Neuron (in vitro differentiated cells): ENCODE data around the gene INPP5B.
"Not testable (repeated sequence)": the region's sequence is repeated elsewhere in the genome, so short reads cannot be mapped to it uniquely, and the experiment has no call there.

ENCODE experiments used
- H2AFZ ChIP-seq: one replicate; pipeline ENCODE4 v1.6.1; 2013; ENCODE audit warnings: low read depth, mild to moderate bottlenecking, inconsistent platforms, low read length, moderate library complexity
- H3K27me3 ChIP-seq: one replicate; pipeline ENCODE4 v1.6.1; 2013; ENCODE audit warnings: low read length; ENCODE audit not compliant: insufficient read depth
- H3K36me3 ChIP-seq: one replicate; pipeline ENCODE4 v1.6.1; 2013; ENCODE audit warnings: low read length; ENCODE audit not compliant: insufficient read depth
- H3K4me1 ChIP-seq: one replicate; pipeline ENCODE4 v1.6.1; 2013; ENCODE audit warnings: low read length; ENCODE audit not compliant: insufficient read depth
- H3K4me3 ChIP-seq: 2 replicates; pipeline ENCODE4 v1.5.1; 2013; ENCODE audit warnings: mild to moderate bottlenecking, low read length, moderate library complexity
- H3K9me3 ChIP-seq: one replicate; pipeline ENCODE4 v1.6.1; 2013; ENCODE audit warnings: low read length

The INPP5B gene

DNA sequence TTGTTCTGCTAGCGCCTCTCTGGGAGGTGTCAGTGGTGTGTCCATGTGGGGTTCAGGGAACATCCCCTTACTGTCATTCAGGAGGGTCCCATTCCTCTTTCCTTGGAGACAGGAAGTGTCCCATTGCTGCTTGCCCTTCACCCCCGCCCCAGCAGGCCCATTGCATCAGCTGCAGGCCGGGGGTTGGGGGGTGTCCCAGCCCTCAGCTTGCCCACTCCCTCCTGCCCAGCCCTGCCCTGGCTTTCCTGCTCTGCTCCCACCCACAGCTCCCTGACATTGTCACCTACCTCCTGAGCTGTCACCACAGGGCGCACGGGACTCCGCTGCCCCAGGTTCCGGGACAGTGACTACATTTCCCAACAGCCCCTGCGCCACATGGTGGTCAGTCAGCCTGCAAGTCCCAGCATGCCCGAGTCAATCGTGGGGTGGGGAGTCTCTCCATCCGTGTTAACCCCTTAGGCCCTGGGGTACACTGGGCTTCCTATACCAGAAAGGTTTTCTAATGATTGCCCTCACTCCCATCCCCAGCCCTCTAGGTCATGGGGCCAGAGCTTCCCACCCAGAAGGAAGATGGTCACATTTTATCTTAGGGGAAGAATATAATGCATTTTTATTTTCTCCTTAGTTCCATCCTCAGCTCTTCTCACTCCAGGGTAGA, at the start of gene INPP5B:
INPP5B (minus strand) TSS at position 351 of the 658 bp plus-strand sequence. CDS start 745 bp downstream, outside the sequence.
- Histone ChIP-seq H3K4me3 (peak within 1 kb of the TSS; percentile 76), H3K4me1 (peaks cover 6% of the 10 kb centered on the region), H2AFZ (peak within 1 kb of the TSS; percentile 74), H3K9me3 (no peaks in the 10 kb centered on the region), H3K27me3 (no peaks in the 10 kb centered on the region), H3K36me3 (peaks cover 3% of the 10 kb centered on the region)

DNA sequence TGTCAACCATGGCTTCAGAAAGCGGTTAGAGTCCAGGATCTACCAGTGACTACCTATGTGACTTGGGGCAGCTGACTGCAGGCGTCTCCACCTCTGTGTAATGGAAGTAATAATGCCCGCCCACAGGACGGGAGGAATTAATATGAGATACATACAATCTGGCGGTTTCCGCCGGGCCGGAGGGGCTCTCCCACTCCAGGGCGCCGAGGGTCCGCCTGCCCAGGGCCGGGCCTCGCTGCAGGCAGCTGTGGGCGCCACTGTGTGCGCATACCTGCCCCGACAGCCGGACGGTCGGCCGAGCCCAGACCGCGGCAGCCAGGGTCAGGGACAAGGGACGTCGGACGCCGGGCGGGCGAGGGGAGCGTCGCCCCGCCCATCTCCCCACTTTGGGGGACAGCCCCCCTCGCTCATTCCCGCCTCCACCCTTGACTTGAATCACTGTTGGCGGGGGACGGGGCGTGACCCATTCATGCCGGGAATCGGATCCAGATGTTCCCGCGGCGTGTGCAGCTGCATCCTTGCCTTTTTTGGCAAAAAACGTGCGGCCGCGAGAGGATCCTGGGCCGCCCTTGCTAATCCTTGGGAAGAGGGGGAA, 49.0 kb upstream of the INPP5B start:
- H2AFZ ChIP-seq = no peak overlapping the region
- H3K4me1 ChIP-seq = peaks cover 18% of the 10 kb centered on the region
- H3K36me3 ChIP-seq = no peaks in the 10 kb centered on the region
- H3K4me3 ChIP-seq = no peak overlapping the region
- H3K9me3 ChIP-seq = no peaks in the 10 kb centered on the region
- H3K27me3 ChIP-seq = no peaks in the 10 kb centered on the region

DNA sequence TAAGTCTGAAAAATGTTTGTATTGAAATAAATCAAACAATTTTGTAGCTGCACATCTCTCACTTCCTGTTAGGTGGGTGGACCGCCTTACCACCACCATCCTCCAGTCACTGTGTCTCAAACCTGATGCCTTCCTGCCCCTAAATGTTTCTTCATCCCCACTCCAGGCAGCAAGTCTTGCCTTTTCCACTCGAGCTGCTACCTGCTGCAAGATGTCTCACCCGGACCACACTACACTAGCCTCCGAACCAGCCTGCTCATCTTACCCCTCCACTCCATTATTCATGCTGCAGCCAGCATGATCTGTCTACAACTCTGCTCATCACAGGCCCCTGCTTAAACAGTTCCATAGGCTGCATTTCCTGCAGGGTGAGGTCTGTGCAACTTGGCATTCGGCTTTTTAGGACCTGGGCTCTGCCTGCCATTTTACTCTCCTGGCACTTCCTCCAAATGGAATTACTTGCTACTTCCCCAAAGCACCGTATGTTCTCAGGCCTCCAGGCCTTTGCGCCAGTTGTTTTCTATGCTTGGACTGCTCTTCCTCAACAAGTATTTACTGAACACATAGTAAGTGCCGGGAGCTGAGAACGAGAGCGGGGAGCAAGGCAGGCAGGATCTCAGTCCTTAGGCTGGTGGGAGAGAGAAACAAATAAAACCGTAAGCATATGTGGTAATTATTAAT, 48.2 kb upstream of the INPP5B start:
- no peaks in the 10 kb centered on the region for H3K9me3 ChIP-seq
- H3K27me3 ChIP-seq = no peaks in the 10 kb centered on the region
- H3K36me3 ChIP-seq = no peaks in the 10 kb centered on the region
- H3K4me3 ChIP-seq = no peak overlapping the region
- peaks cover 14% of the 10 kb centered on the region for H3K4me1 ChIP-seq
- no peak overlapping the region for H2AFZ ChIP-seq

DNA sequence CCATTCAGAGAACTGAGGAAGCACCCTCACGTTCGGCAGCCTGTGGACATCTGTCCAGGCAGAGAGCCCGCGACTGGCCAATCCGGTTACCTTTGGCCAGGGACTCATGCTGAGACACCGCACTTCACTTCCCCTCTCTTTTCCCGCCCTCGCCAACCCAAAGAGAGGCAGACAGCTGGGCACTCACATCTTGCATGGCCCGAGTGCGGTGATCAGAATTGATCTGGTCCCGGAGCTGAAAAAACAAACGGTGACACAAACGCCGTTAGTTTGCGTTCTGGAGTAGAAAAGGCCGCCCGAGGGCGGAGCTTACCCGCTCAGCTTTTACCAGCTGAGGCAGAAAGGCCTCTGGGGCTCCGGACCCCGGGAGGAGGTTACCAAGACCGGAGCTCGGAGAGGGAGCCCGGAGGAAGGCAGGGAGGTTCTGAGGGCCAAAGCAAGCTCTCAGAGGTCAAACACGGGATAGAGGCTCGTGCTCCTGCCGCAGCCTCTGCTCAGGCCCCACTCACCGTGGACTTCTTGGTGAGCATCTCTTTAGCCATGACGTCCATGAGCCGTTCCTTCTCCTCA, 42.6 kb upstream of the INPP5B start:
- H3K36me3 ChIP-seq = peaks cover 29% of the 10 kb centered on the region
- H3K9me3 ChIP-seq = no peaks in the 10 kb centered on the region
- peak overlapping the region; percentile 88 for H3K4me3 ChIP-seq
- peaks cover 10% of the 10 kb centered on the region for H3K4me1 ChIP-seq
- H2AFZ ChIP-seq = peak overlapping the region; percentile 8
- H3K27me3 ChIP-seq = no peaks in the 10 kb centered on the region

DNA sequence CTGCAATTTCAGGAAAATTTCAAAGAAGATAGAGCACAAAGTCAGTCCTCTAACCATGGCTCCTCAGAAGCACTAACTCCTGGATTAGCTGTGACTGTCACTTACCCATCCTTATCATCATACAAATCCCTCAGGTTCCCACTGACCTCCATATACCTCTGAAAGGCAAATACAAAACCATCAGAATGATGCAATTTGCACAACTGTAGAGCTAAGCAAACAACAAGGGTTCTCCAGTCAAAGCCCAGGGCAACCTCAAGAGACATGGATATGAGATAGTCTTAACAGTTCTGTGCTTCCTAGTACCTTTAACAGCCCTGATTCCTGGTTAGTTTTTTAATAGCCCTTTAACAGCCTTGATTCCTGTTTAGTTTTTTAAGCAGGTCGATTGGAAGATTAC, 40.8 kb upstream of the INPP5B start:
- peaks cover 10% of the 10 kb centered on the region for H3K4me1 ChIP-seq
- H3K27me3 ChIP-seq = no peaks in the 10 kb centered on the region
- H3K36me3 ChIP-seq = peaks cover 42% of the 10 kb centered on the region
- H2AFZ ChIP-seq = no peak overlapping the region
- H3K9me3 ChIP-seq = no peaks in the 10 kb centered on the region
- H3K4me3 ChIP-seq = no peak overlapping the region

DNA sequence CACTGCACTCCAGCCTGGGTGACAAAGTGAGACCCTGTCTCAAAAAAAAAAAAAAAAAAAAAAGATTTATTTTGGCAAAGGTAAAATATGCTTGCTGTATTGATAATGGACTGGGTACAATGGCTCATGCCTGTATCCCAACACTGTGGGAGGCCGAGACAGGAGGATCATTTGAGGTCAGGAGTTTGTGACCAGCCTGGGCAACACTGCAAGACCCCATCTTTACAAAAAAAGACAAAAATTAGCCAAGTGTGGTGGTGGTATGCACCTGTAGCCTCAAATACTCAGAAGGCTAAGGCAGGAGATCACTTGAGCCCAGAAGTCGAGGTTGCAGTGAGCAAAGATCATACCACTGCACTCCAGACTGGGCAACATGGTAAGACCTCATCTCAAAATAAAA, 36.7 kb upstream of the INPP5B start:
- Histone ChIP-seq H3K9me3 (no peaks in the 10 kb centered on the region), H3K4me3 (no peak overlapping the region), H3K36me3 (peaks cover 81% of the 10 kb centered on the region), H2AFZ (no peak overlapping the region), H3K27me3 (no peaks in the 10 kb centered on the region), H3K4me1 (peaks cover 4% of the 10 kb centered on the region)

DNA sequence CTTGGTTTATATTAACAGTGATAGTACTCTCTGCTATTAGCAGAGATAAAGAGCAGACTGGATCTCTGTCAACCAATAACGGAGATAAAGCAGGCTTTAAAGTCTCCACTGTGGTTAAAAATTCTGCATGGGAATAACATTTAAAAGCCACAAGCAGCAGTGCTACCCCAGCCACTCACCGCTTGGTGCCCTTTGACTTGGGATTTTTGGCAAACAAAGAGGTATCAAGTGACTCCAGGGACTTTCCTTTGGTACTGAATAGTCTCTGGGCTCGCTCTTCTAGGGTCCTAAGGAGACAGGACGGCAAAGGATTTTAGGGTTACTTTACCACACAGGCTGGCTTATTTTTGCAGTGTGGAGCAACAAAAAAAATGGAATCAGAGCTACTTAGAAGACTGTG, 31.7 kb upstream of the INPP5B start:
- H3K36me3 ChIP-seq = peaks cover 83% of the 10 kb centered on the region
- H3K9me3 ChIP-seq = no peaks in the 10 kb centered on the region
- H3K4me3 ChIP-seq = no peak overlapping the region
- no peak overlapping the region for H2AFZ ChIP-seq
- no peaks in the 10 kb centered on the region for H3K27me3 ChIP-seq
- no peaks in the 10 kb centered on the region for H3K4me1 ChIP-seq

DNA sequence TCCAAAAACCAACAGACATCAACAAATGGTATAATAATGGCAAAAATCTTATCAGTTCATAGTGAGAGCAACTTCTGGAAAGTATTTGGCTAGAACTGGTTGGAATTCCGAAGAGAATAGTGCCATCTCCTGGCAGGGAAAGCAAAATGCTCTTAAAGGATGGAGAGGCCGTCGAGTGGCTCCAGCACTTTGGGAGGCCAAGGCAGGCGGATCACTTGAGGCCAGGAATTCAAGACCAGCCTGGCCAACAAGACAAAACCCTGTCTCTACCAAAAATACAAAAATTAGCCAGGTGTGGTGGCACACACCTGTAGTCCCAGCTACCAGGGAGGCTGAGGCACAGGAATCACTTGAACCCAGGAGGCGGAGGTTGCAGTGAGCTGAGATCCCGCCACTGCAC, 28.2 kb upstream of the INPP5B start:
- H3K4me3 ChIP-seq, H3K9me3 ChIP-seq, H3K27me3 ChIP-seq, H3K4me1 ChIP-seq, H2AFZ ChIP-seq: not testable (repeated sequence)
- H3K36me3 ChIP-seq = peaks cover 55% of the 10 kb centered on the region

DNA sequence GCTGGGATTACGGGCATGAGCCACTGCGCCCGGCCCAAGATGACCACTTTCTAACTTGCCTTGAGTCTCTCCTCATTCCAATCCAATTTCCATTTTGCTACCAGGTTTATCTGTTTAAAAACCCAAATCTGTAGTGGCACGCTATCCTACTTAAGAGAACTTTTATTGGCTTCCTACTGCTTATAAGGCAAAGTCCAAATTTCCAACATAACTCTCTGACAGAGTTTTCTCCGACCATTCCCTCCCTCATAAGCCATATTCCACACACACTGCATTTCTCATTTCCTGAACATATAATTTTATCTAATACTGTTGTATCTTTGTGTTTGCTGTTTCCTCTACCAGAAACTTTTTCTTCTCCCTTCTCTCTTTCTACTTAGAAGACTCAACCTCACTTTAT, 27.7 kb upstream of the INPP5B start:
- Histone ChIP-seq H3K36me3 (peaks cover 56% of the 10 kb centered on the region), H3K27me3 (no peaks in the 10 kb centered on the region), H3K9me3 (no peaks in the 10 kb centered on the region), H2AFZ (no peak overlapping the region), H3K4me3 (no peak overlapping the region), H3K4me1 (no peaks in the 10 kb centered on the region)

DNA sequence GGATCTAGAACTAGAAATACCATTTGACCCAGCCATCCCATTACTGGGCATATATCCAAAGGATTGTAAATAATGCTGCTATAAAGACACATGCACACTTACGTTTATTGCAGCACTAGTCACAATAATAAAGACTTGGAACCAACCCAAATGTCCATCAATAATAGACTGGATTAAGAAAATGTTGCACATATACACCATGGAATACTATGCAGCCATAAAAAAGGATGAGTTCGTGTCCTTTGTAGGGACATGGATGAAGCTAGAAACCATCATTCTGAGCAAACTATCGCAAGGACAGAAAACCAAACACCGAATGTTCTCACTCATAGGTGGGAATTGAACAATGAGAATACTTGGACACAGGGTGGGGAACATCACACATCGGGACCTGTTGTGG, 26.8 kb upstream of the INPP5B start:
- peaks cover 56% of the 10 kb centered on the region for H3K36me3 ChIP-seq
- not testable (repeated sequence) for H2AFZ ChIP-seq, H3K9me3 ChIP-seq, H3K4me3 ChIP-seq, H3K27me3 ChIP-seq, H3K4me1 ChIP-seq

DNA sequence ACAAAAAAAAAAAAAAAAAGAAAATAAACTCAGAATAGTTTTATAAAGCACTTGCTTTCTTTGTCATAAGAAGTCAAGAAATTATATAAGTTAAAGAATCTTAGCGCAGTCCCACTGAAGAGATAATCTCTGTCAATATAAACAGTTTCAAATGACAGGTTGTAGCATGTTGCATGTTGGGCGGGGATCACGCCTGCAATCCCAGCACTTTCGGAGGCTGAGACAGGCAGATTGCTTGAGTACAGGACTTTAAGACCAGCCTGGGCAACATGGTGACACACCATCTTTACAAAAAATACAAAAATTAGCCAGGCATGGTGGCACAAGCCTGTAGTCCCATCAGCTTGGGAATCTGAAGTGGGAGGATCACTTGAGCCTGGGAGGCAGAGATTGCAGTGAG, 18.4 kb upstream of the INPP5B start:
- Histone ChIP-seq H3K9me3 (no peaks in the 10 kb centered on the region), H2AFZ (no peak overlapping the region), H3K4me1 (no peaks in the 10 kb centered on the region), H3K36me3 (peaks cover 50% of the 10 kb centered on the region), H3K27me3 (no peaks in the 10 kb centered on the region), H3K4me3 (no peak overlapping the region)

DNA sequence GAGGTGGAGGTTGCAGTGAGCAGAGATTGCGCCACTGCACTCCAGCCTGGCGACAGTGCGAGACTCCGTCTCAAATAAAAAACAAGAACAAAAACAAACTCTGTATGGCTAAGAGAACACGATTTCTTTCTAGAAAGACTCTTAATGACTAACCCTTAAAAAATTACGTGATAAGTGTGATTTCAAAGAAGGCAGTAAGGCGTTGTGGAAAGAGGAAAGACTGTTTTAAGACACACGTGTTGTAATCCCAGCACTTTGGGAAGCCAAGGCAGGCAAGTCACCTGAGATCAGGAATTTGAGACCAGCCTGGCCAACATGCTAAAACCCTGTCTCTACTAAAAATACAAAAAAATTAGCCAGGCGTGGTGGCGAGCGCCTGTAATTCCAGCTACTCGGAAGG, 17.3 kb upstream of the INPP5B start:
- not testable (repeated sequence) for H3K9me3 ChIP-seq, H3K4me1 ChIP-seq, H3K4me3 ChIP-seq, H2AFZ ChIP-seq, H3K27me3 ChIP-seq
- H3K36me3 ChIP-seq = peaks cover 52% of the 10 kb centered on the region

DNA sequence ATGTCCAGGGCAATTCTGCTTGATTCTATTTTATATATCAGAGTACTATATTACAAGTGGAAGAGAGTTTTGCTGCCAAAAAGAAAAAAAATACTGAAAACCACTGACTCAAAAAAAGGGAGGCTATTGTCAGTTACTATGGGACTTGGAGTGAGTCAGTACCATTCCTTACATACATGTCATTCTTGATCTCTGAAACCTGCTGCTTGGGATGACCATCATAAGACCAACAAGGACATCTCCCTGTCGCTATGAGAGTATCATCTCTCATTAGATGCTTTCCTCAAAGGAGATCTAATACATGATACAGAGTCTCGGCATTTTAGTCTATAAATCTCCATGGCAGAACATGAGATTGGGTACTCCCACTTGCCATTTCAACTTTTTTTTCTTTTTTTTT, 11.8 kb upstream of the INPP5B start:
- Histone ChIP-seq H3K27me3 (no peaks in the 10 kb centered on the region), H3K9me3 (no peaks in the 10 kb centered on the region), H3K36me3 (peaks cover 51% of the 10 kb centered on the region), H3K4me3 (no peak overlapping the region), H3K4me1 (no peaks in the 10 kb centered on the region), H2AFZ (no peak overlapping the region)
